ENCODE measurements around the gene SUN5. TPM values are rescaled to one million over a fixed set of nuclear protein-coding genes. Genes with fewer than 3 reads are reported as not detected.

SUN5 gene
- total RNA-seq, 3 donors from 2014 or later, result not detected

DNA sequence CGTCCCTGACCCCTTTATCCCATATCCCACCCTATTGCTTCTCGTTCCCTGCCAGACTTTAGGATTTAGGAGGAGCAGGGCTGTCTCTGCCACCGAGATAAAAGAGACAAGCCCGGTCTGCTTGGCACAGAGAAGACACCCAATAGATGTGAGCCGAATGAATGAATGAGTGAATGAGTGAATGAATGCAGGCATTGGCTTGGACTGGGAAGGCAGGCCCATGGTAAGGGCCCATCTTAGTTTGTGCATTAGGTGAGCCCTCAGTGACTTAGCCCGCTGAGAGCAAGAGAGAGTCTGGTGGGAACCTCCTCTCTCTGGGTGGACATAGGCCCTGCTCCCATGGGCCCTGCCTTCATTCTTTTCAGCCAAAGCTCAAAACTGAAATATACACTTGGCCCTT is 26.3 kb upstream of the SUN5 start:
- Histone ChIP-seq H3K9me3 (peaks cover 0 to 9% of the 10 kb centered on the region in 2 donors), H3K27ac (no peak overlapping the region), H3K4me3 (no peak overlapping the region), H3K27me3 (peaks cover 0 to 3% of the 10 kb centered on the region in 2 donors), H3K36me3 (no peaks in the 10 kb centered on the region), H3K4me1 (no peaks in the 10 kb centered on the region)
- intact Hi-C loops (cut with DNase I; ENCODE audit: low total_unique reads), result no loop called here
- DNase-seq (ENCODE audit: low spot score in 2 of 2), result no peak
- no peak for TF ChIP-seq POLR2AphosphoS5 (IDR thresholded peaks at IDR 0.05)

DNA sequence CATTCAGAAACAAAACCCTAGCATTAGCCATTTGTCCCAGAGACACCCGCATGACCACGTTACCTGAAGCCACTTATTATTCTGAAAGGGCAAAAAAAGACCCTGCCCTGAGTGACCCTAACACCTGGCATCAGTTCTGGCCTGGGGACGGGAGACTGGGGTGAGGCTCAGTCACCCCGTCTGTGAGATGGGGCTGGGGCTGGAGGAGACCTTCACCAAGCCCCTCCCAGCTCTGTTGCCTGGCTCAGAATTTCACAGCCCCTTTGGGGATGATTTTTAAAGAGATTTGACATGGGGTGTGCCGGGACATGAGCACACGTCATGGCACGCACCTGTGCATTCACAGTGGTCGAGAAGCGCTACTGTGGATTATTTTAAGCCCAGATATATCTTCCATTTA is 25.8 kb upstream of the SUN5 start:
- Histone ChIP-seq H3K27ac (no peak overlapping the region), H3K27me3 (peaks cover 0 to 3% of the 10 kb centered on the region in 2 donors), H3K4me1 (no peaks in the 10 kb centered on the region), H3K4me3 (no peak overlapping the region), H3K9me3 (peaks cover 0 to 9% of the 10 kb centered on the region in 2 donors), H3K36me3 (no peaks in the 10 kb centered on the region)
- TF ChIP-seq POLR2AphosphoS5 (IDR thresholded peaks at IDR 0.05), result no peak
- TF ChIP-seq, protein P1, sequence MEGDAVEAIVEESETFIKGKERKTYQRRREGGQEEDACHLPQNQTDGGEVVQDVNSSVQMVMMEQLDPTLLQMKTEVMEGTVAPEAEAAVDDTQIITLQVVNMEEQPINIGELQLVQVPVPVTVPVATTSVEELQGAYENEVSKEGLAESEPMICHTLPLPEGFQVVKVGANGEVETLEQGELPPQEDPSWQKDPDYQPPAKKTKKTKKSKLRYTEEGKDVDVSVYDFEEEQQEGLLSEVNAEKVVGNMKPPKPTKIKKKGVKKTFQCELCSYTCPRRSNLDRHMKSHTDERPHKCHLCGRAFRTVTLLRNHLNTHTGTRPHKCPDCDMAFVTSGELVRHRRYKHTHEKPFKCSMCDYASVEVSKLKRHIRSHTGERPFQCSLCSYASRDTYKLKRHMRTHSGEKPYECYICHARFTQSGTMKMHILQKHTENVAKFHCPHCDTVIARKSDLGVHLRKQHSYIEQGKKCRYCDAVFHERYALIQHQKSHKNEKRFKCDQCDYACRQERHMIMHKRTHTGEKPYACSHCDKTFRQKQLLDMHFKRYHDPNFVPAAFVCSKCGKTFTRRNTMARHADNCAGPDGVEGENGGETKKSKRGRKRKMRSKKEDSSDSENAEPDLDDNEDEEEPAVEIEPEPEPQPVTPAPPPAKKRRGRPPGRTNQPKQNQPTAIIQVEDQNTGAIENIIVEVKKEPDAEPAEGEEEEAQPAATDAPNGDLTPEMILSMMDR (IDR thresholded peaks at IDR 0.05), result no peak
- no peak for TF ChIP-seq POLR2A (IDR thresholded peaks at IDR 0.05)
- intact Hi-C loops (cut with DNase I; ENCODE audit: low total_unique reads), result no loop called here
- DNase-seq (ENCODE audit: low spot score in 2 of 2), result no peak

DNA sequence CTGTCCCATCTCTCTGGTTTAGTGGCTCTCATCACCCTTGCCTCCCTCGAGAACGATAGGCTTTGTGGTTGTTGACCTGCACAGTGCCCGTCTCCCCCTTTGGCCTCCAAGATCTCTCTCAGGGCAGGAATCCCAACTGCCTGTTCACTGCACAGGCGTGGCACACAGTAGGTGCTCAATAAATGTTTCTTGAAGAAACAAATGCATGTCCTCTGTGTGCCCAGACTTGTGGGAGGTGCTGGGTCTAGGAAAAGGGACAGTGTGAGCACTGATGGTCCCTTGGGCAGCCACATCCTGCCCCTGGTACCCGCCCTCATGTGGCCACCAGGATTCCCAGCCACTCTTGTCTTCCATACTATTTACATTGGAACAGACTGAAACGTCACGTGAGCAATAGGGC is 24.6 kb upstream of the SUN5 start:
- no peak for DNase-seq (ENCODE audit: low spot score in 2 of 2)
- H3K4me1 ChIP-seq, result no peaks in the 10 kb centered on the region
- H3K27ac ChIP-seq, result no peak overlapping the region
- TF ChIP-seq, protein P1 (IDR thresholded peaks at IDR 0.05), result no peak
- TF ChIP-seq POLR2A (IDR thresholded peaks at IDR 0.05), result no peak
- TF ChIP-seq POLR2AphosphoS5 (IDR thresholded peaks at IDR 0.05), result no peak
- peaks cover 0 to 3% of the 10 kb centered on the region in 2 donors for H3K27me3 ChIP-seq
- H3K4me3 ChIP-seq, result no peak overlapping the region
- H3K36me3 ChIP-seq, result no peaks in the 10 kb centered on the region
- peaks cover 0 to 9% of the 10 kb centered on the region in 2 donors for H3K9me3 ChIP-seq
- intact Hi-C loops (cut with DNase I; ENCODE audit: low total_unique reads), result no loop called here

DNA sequence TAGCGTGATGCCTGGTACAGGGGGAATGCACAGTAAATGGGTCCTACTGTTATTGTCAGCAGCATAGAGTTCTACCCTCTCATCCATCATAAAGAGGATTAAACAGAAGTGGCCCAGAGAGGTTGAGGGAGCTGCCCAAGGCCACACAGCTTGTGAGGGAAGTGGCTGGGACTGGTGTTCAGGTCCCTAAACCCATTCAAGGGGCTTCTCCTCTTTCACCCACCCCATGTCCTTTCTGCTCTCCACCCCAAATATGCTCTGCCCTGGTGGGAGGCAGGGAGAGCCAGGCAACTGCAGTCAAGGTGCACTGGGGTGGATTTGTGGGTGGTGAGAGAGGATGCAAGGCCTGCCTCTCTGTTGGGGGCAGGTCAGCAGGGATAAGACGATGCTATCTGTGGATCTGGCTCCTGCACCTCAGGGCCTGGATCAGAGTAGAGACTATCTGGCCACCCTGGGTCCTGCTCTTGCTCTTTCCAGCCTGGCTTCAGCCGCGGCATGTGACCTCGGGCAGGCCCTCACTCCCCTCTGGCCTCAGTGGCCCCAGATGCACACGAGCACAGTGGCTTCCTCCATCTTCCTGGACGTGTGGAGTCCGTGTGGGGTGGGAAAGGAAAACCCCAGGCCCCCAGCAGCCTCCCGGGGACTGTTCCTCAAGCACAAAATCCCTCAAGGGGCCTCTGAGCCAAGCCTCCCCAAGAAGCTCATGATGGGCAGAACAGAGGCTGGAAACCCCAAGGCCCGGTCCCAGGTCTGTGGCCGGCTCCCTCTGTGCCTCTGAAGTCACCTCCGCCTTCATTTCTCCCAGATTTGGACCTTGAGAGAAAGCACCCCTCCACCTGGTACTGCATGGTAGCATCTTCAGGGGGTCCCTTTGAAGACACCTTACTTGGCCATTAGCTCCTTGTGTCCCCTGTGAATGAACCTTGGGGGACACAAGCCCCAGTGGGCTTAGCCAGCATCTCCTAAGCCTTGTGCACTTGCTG is 23.8 kb upstream of the SUN5 start:
- intact Hi-C loops (cut with DNase I; ENCODE audit: low total_unique reads), result no loop called here

DNA sequence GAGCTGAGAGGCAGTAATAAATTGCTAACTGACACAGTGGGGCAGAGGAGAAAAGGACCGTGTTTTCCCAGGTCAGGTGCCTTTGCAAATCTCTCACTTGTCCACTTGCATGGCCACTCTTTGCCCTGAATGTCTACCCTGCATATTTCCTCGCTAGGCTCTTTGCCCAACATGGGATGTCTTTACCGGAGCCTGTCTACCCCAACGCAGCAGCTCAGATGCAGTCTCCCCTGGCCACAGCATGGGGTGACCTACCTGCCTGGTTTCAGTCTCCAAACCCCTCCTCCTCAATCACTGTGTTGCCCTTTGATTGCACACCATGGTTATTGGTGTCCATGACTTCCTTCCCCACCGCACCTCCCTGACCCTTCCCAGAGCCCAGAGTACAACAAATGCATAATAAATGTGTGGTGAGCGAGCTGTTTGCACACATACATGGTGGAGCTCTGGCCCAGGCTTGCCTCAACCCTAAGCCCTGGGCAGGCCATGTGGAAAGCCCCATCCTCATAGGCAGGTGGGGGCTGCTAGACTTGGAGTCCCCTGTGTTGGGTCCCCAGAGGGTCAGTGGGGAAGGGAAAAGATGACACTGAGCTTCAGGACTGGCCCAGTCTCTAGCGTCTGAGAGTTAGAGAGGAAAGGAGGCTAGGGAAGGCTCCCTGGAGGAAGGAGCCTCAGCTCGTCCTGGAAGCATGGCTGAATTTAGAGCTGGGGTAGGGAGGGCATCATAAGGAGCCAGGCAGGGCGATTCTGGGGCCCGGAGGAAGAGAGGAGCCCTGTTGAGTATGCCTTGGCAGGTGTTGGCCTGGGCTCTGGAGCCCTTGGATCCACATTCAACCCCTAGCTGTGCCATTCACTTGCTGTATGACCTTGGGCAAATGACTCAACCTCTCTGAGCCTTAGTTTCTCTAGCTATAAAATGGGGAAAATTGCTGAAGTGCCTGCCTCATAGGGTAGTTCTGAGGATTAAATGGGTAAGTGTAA is 22.8 kb upstream of the SUN5 start:
- DNase-seq (ENCODE audit: low spot score in 2 of 2), result no peak
- Histone ChIP-seq H3K9me3 (no peaks in the 10 kb centered on the region), H3K4me1 (no peaks in the 10 kb centered on the region), H3K27me3 (peaks cover 0 to 3% of the 10 kb centered on the region in 2 donors), H3K36me3 (no peaks in the 10 kb centered on the region), H3K4me3 (no peak overlapping the region), H3K27ac (no peak overlapping the region)
- intact Hi-C loops (cut with DNase I; ENCODE audit: low total_unique reads), result no loop called here
- TF ChIP-seq POLR2A (IDR thresholded peaks at IDR 0.05) (no peak), POLR2AphosphoS5 (IDR thresholded peaks at IDR 0.05) (no peak)
- TF ChIP-seq, protein P1 (IDR thresholded peaks at IDR 0.05), result no peak

More for the DNA sequence above, 23.8 kb upstream of the SUN5 start:
- Histone ChIP-seq H3K27ac (no peak overlapping the region), H3K36me3 (no peaks in the 10 kb centered on the region), H3K27me3 (peaks cover 0 to 3% of the 10 kb centered on the region in 2 donors), H3K9me3 (peaks cover 0 to 4% of the 10 kb centered on the region in 2 donors), H3K4me1 (no peaks in the 10 kb centered on the region), H3K4me3 (no peak overlapping the region)
- TF ChIP-seq POLR2A (IDR thresholded peaks at IDR 0.05) (no peak), POLR2AphosphoS5 (IDR thresholded peaks at IDR 0.05) (no peak)
- TF ChIP-seq, protein P1 (IDR thresholded peaks at IDR 0.05), result no peak
- DNase-seq (ENCODE audit: low spot score in 2 of 2), result no peak

Measured in breast epithelium (tissue), 4 donors.